GM12878 (cell line): ENCODE results near the gene GPC2. TPM values are rescaled to one million over a fixed set of nuclear protein-coding genes. Genes with fewer than 3 reads are reported as not detected.

ENCODE experiments used
- FOS ChIP-seq: IDR thresholded peaks from 3 replicates; pipeline ENCODE4 v1.6.1; 2011; ENCODE audit warnings: borderline replicate concordance; ENCODE audit not compliant: insufficient read length; ENCODE audit errors: extremely low read depth
- MEF2B ChIP-seq: fragments of 450-650 bp; IDR thresholded peaks from 2 replicates; pipeline ENCODE4 v1.6.1; 2018; ENCODE audit warnings: mild to moderate bottlenecking, moderate library complexity; ENCODE audit not compliant: partially characterized antibody, poor library complexity, severe bottlenecking
- MYB ChIP-seq: fragments of 150-350 bp; IDR thresholded peaks from 2 replicates; pipeline ENCODE4 v1.6.1; 2014; ENCODE audit warnings: mild to moderate bottlenecking, low read depth, low read length, borderline replicate concordance
- POLR2AphosphoS5 ChIP-seq: IDR thresholded peaks from 2 replicates; pipeline ENCODE4 v1.6.1; 2011; ENCODE audit warnings: mild to moderate bottlenecking, low read length, inconsistent platforms
- SPI1 ChIP-seq: IDR thresholded peaks from 2 replicates; pipeline ENCODE4 v1.6.1; 2011; ENCODE audit warnings: low read depth, mild to moderate bottlenecking, low read length, moderate library complexity, borderline replicate concordance; ENCODE audit not compliant: insufficient read depth
- SREBF1 ChIP-seq: IDR thresholded peaks from 2 replicates; pipeline ENCODE4 v1.6.1; 2012; ENCODE audit warnings: mild to moderate bottlenecking, low read length
- SUPT20H ChIP-seq: IDR thresholded peaks from 2 replicates; pipeline ENCODE4 v1.6.1; 2011; ENCODE audit warnings: low read depth, mild to moderate bottlenecking, low read length, moderate library complexity, borderline replicate concordance; ENCODE audit not compliant: control insufficient read depth
- SUZ12 ChIP-seq: fragments of 200-600 bp; sonication (generic); IDR thresholded peaks from one replicate; pipeline ENCODE4 v1.6.1; 2018; ENCODE audit warnings: antibody characterized with exemption, mild to moderate bottlenecking; ENCODE audit not compliant: unreplicated experiment
- polyA plus RNA-seq, 11 experiments: library from polyadenylated mRNA; depleted of rRNA in 4 of 11; unstranded in 6 of 11; stranded (reverse) in 5 of 11; fragments of >200 nt; fragmentation: Nextera tagmentation in 4 of 11; fragmentation: Illumina TruSeq in 1 of 11; extraction: Ambion mirVana in 4 of 11; extraction: Trizol in 1 of 11; gene quantifications; 1 replicate in 1 of 11; 2 replicates in 10 of 11; pipeline versions ENCODE4 v1.2.1 to v1.2.3, GENCODE V29; 2011 to 2016; ENCODE audit warnings: inconsistent platforms in 2 of 11, missing spikeins in 2 of 11, low read depth in 1 of 11
- total RNA-seq, 4 experiments: library from RNA; depleted of rRNA in 3 of 4; stranded (reverse); fragments of >200 nt in 3 of 4; fragmentation: Illumina TruSeq in 1 of 4; extraction: Trizol in 1 of 4; gene quantifications; 2 replicates each; pipeline versions ENCODE4 v1.2.1 to v1.2.3, GENCODE V29; 2013 to 2021
- TF ChIP-seq, protein P1 (sequence below): IDR thresholded peaks from 2 replicates; pipeline ENCODE4 v1.6.1; 2011; ENCODE audit warnings: borderline replicate concordance, low read depth, mild to moderate bottlenecking, moderate library complexity, low read length; ENCODE audit not compliant: insufficient read depth, poor library complexity, severe bottlenecking
- TF ChIP-seq, protein P2 (sequence below): IDR thresholded peaks from 2 replicates; pipeline ENCODE4 v1.6.1; 2012; ENCODE audit warnings: low read depth, low read length, improper control_type of control experiment
- TF ChIP-seq, protein P3 (sequence below): fragments of 450-650 bp; IDR thresholded peaks from 2 replicates; pipeline ENCODE4 v1.6.1; 2017; ENCODE audit warnings: mild to moderate bottlenecking, low read depth, inconsistent platforms; ENCODE audit not compliant: poor library complexity, severe bottlenecking

Gene GPC2
- total and polyA plus RNA-seq, 10 of the 15 experiments (the other 5 are each of a cell fraction or from before 2014, with no cell fraction given) = 0.19 to 6.3 (median 0.77) TPM

DNA sequence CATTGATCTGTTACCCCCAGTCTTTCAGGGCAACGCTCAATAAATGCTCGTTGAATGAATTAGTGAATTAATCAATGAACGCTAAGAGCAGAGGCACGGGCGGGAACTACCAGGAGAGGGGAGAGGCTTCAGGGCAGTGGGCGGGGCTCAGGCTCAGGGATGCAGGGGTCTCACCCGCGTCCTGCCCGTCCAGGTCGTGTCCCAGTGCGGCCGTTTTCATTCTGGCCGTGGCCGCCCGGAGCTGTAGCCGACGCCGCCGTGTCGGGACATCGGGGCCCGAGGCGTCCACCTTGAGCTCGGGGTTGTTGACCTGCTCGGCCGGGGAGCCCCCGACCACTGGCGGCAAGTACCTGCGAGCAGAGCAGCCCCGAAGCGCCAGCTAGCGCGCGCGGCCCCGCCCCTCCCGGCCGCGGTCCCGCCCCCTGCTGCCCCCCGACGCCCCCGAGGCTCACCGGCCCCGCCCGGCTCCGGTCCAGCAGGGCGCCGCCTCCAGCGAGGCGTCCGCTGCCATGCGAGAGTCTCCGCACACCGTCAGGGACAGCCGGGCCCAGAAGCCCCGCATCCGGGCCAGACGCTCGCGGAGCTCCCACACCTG, 6.0 kb downstream of the GPC2 start (continued):
- TF ChIP-seq, protein P1, sequence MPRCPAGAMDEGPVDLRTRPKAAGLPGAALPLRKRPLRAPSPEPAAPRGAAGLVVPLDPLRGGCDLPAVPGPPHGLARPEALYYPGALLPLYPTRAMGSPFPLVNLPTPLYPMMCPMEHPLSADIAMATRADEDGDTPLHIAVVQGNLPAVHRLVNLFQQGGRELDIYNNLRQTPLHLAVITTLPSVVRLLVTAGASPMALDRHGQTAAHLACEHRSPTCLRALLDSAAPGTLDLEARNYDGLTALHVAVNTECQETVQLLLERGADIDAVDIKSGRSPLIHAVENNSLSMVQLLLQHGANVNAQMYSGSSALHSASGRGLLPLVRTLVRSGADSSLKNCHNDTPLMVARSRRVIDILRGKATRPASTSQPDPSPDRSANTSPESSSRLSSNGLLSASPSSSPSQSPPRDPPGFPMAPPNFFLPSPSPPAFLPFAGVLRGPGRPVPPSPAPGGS = no peak
- TF ChIP-seq SPI1 (no peak), SUZ12 (no peak), SREBF1 (no peak), POLR2AphosphoS5 (no peak), MEF2B (no peak), FOS (no peak), MYB (no peak), SUPT20H (no peak)
- TF ChIP-seq, protein P2, sequence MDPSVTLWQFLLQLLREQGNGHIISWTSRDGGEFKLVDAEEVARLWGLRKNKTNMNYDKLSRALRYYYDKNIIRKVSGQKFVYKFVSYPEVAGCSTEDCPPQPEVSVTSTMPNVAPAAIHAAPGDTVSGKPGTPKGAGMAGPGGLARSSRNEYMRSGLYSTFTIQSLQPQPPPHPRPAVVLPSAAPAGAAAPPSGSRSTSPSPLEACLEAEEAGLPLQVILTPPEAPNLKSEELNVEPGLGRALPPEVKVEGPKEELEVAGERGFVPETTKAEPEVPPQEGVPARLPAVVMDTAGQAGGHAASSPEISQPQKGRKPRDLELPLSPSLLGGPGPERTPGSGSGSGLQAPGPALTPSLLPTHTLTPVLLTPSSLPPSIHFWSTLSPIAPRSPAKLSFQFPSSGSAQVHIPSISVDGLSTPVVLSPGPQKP = no peak
- TF ChIP-seq, protein P3, sequence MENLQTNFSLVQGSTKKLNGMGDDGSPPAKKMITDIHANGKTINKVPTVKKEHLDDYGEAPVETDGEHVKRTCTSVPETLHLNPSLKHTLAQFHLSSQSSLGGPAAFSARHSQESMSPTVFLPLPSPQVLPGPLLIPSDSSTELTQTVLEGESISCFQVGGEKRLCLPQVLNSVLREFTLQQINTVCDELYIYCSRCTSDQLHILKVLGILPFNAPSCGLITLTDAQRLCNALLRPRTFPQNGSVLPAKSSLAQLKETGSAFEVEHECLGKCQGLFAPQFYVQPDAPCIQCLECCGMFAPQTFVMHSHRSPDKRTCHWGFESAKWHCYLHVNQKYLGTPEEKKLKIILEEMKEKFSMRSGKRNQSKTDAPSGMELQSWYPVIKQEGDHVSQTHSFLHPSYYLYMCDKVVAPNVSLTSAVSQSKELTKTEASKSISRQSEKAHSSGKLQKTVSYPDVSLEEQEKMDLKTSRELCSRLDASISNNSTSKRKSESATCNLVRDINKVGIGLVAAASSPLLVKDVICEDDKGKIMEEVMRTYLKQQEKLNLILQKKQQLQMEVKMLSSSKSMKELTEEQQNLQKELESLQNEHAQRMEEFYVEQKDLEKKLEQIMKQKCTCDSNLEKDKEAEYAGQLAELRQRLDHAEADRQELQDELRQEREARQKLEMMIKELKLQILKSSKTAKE = no peak
- TF ChIP-seq, all 136 proteins: peak for 0
